IPS-NIHi7 (cell line): ENCODE measurements around the gene COX15.
"Not testable (repeated sequence)": the region's sequence is repeated elsewhere in the genome, so short reads cannot be mapped to it uniquely, and the experiment has no call there.

Experiments used
- DNase-seq: peaks from one replicate; pipeline ENCODE4 v3.0.0; 2012; ENCODE audit warnings: mixed read lengths; ENCODE audit errors: extremely low spot score

The COX15 gene

DNA sequence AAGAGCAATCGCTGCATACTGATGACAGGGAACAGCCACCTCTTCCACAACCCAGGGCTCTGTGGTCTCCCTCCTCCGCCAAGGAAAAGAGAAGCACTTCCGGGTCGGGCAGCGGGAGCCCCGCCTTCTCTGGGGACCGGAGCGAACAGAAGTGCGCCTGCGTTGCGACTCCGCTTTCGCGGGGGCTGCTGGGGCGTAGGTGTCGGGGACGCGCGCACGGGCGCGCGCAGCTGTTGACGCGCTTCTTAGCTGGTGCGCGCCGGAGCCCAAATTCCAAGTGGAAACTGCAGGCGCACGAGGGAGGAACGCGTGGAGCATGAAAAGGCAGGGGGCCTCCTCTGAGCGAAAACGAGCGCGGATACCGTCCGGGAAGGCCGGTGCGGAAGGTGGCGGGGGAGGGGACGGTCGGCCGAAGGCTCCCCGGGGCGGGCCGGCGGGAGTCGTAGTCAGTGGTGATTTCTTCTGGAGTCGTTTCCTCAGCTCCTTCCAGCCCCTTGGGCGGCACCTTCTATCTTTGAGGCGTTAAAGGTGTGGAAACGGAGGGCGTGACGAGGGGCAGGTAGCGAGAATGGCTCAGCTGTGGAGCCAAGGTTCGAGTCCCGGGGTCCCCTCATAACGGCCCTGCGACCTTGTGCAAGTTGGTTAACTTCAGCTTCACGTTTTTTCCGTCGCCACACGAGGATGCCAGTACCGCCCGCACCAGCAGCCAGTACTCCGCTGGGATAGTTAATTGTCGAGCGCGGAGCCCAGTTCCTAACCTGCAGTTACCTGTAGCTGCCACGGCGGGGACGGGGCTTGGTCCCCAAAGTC lies at the start of gene COX15, which contains the start of gene CUTC:
COX15 (minus strand) TSS at position 95 of the 810 bp plus-strand sequence; CDS start at position 17, 78 bp downstream.
CUTC (plus strand) TSS at position 202 of the 810 bp plus-strand sequence; CDS start at position 317, 115 bp downstream.
- DNase-seq: peak; percentile 98

DNA sequence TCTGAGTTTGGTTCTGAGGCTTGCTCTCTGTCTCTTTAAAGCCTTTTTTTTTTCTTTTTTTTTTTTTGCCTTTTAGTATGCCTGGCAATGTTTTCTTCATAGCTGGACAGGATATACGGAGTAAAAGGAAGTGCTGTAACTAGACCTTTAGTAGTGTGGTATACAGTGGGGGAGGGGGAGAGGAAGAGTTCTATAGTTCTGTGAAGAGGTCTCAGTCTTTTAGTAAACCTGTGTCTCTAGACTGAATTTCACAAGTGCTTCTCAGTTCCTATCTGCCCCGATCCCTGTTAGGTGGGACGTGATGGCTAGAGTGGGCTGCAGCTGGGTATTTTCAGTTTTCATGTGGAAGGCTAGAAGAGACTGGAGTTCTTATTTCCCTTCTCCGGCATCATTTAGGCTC lies 47.4 kb upstream of the COX15 start:
- no peak for DNase-seq

DNA sequence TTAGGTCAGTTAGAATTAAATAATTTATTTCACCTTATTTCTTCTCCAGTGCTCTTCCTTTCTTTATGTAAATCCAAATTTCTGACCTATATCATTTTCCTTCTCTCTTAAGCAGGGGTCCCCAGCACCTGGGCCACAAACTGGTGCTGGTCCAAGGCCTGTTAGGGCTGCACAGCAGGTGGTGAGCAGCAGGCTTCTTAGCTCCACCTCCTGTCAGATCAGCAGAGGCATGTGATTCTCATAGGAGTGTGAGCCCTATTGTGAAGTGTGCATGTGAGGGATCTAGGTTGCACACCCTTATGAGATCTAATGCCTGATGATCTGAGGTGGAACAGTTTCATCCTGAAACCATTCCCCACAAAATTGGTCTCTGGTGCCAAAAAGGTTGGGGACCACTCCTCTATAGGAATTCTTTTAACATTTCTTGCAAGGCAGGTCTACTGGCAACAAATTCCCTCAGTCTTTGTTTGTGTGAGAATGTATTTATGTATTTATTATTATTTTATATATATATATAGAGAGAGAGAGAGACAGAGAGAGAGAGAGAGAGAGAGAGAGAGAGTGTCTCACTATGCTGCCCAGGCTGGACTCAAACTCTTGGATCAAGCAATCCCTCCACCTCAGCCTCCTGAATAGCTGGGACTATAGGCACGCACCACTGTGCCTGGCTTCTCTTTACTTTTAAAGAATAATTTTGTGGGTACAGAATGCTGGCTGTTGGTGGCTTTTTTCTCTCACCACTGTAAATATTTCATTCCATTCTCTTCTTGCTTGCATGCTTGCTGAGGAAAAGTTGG lies 46.2 kb upstream of the COX15 start:
- DNase-seq: no peak

DNA sequence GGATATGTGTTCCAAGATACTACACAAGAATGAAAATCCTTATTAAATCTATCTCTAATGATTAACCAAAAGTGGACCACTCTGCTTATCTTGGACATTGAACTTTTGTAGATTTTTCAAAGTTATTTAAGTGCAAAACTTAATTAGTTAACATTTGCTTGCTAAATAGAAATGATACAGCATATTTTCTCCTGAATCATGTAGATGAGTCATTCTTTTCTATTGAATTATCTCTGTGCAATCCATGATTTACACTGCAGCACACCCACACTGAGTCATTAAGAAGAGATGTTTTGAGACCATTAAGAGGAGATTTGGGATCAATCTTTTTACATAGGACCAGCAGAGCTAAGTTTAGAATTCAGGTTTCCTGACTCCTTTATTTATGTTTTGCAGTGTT lies 43.9 kb upstream of the COX15 start:
- DNase-seq: no peak

DNA sequence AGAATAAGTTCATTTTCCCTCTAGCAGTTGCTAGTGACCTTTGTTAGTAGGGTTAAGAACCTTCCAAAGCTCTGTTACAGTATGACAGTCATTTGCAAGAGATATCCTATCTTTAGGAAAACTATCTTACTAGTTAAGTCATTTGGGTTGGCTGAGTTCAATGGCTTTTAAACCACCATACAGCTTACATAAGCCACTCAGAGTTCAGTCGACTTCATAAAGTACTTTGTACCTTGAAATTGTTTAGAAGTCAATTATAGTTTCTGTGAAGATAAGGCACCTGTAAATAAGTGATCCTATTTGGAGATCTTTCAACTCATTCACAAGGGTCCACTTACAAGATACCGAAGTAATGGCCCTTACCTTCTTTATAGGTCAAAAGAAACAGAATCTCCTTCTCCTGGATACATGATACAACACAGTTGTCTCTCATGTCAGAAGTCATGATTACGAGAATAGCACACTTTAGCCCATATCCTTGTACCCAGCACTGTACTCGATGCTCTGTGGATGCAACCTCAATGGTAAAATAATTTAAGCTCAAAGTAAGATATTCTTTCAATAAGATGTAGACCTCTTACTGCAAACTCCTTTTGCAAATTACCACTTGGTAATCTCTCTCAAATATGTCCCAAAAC lies 38.6 kb upstream of the COX15 start:
- no peak for DNase-seq

DNA sequence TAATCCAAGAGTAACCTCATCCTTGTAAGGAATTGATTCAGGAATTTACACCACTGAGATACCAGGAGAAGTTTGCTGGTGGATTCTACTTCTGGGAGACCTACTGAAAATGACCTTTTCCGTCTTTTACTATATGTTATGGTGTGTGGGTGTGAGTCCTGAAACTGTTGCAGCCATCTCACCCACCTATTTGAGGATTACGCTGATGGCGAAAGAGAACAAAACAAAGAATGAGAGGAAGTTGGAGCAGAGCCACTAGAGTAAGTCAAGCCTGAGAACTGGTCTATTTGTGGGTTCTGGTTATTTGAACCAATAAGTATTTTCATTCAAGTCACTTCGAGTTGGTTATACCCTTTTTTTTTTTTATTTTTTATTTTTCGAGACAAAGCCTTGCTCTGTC lies 37.8 kb upstream of the COX15 start:
- no peak for DNase-seq

DNA sequence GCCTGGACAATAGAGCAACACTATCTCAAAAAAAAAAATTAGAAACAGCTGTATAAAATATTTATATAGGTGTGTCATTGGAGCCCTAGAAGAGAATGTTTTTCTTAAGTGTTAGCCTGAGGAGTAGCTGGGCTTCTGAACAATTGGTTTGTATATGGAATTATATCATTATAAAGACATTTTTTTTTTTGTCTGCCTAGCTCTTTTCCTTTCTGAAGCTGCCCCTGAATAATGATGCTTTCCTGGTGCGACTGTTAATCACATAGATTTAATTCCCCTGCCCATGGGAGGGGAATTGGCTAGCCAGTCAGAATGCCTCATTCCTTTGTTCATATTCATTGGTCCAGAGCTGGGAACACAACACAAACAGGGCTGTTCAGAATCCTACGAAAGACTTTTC lies 36.6 kb upstream of the COX15 start:
- DNase-seq: no peak

DNA sequence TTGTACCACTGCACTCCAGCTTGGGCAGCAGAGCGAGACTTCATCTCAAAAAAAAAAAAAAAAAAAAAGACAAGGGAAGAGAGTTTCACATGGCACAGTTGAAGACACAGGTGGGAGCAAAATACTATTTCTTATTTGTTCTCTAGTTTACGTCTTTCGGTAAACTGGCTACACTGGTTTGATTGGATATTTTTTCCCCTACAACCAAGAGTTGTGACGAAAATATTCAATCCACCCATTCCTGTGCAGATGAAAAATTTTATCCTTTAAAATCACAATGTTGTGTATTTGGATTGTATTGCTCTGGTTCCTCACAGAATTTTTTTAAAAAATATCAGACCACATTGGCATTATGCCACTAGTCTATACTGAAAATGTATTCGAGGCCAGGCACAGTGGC lies 36.0 kb upstream of the COX15 start:
- DNase-seq: no peak

DNA sequence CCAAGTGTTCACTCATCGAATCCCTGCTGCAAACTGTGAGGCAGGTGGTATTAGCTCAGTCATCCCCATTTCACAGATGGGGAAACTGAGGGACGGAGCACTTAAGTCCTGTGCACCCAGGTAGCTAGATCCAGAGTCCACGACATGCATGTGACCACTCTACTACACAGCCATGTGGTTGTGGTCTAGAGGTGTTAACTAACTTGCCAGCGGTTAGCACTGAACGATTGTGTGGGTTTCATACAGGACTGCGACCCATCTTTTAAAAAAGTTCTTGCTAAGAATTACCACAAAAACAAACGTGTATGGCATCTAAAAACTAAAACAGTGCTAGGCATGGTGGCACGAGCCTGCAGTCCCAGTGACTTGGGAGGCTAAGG lies 34.4 kb upstream of the COX15 start:
- DNase-seq: no peak

DNA sequence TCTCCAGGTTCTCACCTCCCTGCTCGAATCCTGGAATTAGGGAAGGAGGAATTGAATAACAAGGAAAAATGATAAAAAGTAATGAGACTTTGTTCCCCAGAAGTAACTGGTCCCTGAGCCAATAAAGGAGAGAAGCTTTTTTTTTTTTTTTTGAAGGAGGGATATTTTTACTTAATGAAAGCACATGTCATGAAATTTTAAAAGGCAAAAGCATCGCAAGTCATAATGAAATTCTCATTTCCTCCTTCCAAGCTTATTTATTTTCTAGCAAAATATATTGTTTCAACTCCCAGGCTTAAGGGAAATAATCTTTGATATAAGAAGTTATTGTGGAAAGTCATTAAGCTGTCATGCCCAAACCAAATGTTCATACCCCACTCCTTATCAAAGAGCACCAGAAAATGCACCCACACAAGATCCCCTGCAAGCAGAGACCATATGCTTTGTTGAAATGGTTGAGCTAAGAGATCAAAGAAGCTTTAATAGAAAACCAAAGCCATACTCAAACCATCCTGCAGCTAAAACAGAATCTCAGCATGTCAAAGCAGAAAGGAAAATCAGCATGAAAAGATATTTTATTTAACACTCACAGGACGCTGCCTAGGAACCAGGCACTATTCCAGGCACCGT lies 33.9 kb upstream of the COX15 start:
- no peak for DNase-seq

DNA sequence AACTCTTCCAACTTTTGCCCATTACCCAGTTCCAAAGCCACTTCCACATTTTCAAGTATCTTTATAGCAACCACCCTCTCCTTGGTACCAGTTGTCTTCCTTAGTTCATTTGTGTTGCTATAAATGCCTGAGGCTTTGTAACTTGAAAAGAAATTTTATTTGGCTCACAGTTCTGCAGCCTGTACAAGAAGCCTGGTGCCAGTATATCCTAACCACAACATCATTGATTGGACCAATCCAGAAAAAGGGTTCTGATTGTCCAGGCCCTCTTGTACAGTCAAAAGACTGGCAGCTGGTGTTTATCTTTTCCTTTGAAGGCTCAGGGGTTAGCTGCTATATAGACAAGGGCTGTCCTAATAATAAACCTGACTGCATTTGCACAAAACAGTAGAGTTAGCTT lies 29.4 kb upstream of the COX15 start:
- no peak for DNase-seq

DNA sequence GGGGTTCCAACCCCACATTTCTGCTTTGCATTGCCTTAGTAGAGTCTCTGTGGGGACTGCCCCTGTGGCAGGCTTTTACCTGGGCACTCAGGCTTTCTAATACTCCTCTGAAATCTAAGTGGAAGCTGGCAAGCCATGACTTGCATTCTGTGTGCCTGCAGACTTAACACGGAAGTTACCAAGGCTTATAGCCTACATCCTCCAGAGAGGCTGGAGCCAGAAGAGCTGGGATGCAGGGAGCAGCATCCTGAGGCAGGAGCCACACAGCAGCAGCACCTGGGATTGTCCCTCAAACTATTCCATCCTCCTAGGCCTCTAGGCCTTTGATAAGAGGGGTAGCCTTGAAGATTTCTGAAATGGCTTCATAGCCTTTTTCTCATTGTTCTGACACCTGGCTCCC lies 28.4 kb upstream of the COX15 start:
- DNase-seq: no peak

DNA sequence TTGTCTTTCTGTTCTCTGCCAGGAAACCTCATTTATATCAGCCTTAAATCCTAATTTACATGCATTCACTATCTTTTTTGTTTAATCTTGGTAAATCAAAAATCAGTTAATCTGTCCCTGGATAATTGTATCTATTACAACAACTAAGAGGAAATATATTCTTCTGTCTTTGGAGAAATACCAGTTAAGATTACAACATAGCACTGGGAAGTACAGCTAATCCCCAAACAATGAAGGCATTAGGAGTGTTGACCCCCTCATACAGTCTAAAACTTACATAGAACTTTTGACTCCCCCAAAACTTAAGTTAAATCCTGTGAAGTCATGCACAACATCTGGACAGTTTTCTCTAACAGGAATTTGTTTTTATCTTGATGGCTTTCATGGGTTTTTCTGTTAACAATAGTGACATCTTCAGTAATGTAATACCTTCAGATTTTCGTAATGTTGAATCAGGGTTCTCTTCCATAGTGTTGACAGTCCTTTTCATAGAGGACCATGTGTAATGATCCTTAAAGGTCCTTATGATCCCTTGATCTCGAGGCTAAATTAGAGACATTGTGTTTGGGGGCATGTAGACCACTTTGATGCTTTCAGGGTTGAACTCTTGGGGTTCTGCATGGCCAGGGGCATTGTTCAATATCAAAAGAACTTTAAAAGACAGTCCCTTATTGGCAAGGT lies 26.4 kb upstream of the COX15 start:
- DNase-seq: no peak

DNA sequence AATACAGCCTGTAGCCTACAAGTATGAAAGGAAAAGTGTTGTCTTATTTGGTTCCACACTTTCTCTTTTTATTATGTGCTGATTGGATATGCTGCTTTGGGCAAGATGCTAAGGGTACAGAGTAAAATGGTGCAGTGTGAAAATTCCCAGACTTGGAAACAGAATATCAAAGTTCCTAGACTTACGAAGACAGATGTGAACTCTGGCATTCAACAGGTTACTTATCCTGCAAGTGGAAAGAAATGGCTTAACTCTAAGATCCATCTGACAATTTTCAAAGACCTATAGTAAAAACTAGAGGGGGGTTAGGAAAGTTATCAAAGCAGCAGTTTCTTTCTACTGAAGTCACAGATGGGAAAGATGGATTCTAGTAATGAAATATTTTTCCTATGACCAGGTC lies 24.2 kb upstream of the COX15 start:
- no peak for DNase-seq

DNA sequence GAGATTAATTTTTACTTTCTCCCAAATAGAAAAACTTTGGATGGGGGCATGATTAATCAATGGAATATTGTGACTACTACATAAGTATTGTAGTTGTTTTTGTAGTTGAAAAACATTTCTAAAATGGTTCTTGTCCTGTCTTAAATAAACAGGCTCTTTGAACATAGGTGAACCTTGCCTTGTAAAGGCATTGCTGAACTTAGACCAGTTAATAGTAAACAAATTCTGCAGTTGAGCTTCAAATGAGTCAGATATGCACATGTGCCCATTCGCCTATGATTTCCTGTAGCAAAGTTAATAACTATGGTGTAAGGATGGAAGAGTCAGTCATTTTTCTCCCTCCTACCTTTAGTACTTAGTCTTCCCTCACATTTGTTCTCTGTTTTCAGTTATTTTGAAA lies 22.7 kb upstream of the COX15 start:
- no peak for DNase-seq

DNA sequence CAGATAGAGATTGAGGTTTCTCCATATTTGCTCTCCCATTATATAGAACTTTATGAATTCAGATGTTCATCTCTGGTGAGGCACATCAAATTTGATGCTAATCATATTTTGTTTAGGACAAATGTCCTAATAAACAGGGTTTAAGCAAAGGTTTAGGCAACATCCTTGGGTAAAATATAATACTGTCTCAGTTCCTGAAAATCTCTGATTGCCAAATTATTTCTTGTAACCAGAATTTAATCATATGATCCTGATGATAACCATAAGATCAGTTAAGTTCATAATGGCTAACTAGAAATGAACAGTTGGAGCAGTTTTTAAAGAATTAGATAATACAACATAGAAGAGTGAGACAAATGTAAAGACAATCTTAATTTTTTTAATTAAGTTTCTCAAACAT lies 18.7 kb upstream of the COX15 start:
- no peak for DNase-seq

DNA sequence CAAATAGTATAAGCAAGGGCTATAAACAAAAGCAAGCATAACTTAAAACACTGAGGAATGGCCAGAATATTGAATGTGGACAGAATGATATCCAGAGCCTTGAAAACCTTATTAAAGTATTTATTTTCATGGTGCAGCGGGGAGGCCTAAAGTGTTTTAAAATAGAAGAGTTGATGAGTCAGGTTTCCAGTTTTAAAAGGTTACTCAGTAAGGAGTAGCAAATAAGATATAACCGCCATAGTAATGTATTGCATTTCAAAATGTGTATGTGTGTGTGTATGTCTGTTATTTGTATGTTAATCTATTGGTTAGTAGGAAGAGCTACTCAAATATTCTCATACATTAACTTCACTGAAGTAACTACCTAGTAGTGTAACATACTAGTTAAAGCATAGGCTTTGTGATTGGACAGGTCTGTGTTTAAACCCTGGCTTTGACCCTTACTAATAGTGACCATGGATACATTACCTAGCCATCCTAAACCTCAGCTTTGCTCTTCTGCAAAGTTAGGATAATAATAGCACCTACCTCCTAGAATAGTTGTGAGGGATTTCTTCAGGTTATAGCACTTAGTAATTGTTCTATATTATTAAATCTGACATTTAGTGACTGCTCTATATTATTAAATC lies 17.0 kb upstream of the COX15 start:
- DNase-seq: no peak

DNA sequence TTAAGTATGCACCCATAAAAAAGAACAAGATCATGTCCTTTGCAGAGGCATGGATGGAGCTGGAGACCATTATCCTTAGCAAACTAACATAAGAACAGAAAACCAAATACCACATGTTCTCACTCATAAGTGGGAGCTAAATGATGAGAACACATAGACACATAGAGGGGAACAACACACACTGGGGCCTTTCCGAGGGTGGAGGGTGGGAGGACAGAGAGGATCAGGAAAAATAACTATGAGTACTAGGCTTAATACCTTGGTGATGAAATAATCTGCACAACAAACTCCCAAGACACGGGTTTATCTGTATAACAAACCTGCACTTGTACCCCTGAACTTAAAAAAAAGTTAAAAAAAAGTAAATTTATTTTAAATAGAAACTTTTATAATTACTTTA lies 14.2 kb upstream of the COX15 start:
- not testable (repeated sequence) for DNase-seq

DNA sequence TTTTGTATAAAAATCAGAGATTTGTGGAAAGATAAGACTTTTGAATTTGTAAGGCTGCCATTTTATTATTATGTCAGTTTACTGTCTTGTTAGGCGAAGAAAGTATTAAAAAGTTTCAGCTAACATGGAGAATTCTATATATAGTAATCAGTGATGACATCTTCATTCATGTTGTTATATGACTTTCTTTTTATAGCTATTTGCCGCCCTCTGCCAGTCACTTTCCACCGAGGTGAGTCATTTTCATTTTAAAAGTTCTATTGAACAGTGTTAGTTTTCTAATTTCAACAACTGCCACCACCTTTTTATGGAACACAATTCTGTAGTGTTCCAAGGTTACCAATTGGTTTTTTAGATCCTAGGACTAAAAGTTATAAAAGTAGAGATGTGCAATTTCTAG lies 11.9 kb upstream of the COX15 start:
- DNase-seq: no peak

DNA sequence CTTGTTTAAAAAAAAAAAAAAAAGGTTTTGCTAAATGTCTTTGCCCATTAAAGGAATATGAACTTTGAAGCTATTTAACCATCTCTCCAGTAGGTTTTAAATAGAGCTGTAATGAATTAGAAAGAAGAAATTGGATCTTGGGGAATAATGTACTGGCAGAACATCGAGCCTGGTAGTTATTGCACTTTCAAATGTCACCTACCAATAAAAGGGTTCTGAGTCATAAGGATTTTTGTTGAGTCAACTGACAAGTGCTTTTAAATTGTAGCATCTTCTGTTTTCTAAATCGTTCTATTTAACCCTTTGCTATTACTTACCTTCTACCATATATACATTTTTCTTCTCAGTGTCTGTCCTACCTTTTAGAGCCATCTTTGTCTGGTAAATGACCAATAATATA lies 10.8 kb upstream of the COX15 start:
- no peak for DNase-seq

DNA sequence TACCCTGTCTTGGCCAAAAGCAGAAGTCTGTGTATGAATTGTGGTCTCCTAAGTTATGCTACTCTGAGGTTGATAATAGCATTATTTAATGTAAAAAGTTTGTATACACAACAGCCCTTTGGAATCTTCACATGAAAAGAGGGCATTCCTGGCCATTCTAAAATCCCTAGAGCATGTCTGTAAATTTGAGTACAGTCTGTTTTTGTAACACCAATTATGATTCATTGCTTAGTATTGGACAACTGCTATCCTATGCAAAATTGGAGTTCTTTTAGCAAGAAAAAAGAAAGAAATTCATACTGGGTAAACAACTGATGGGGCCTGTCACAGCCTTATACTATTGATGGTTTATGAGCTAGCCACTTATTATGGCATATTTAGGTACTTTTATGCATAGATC lies 10.3 kb upstream of the COX15 start:
- DNase-seq: no peak
